GM21528 (cell line): ENCODE results near the gene ANKRD34A.
A peak's percentile ranks its signal among the peaks of the same experiment; 100 is the strongest.

Source experiments
- ATAC-seq: cut with Tn5 transposase; IDR thresholded peaks from one replicate; pipeline ENCODE4 v1.9.1; 2021; ENCODE audit warnings: mild to moderate bottlenecking, moderate library complexity; ENCODE audit not compliant: unreplicated experiment, low FRiP score

The ANKRD34A gene

GRCh38 chr1:145991735-145992412 lies 27.5 kb upstream of the ANKRD34A start:
- ATAC-seq: no peak

- ATAC-seq: no peak
These were observed 26.0 kb upstream of the ANKRD34A start for GRCh38 chr1:145990249-145990855.

- no peak for ATAC-seq
These were observed 24.4 kb upstream of the ANKRD34A start for GRCh38 chr1:145988773-145989172.

GRCh38 chr1:145987926-145988325 lies 23.6 kb upstream of the ANKRD34A start:
- no peak for ATAC-seq

- no peak for ATAC-seq
These were observed 22.2 kb upstream of the ANKRD34A start for GRCh38 chr1:145986551-145986950.

- ATAC-seq: no peak
These were observed 21.4 kb upstream of the ANKRD34A start for GRCh38 chr1:145985502-145986439.

GRCh38 chr1:145985129-145985501 lies 20.7 kb upstream of the ANKRD34A start:
- no peak for ATAC-seq

- no peak for ATAC-seq
These were observed 19.8 kb upstream of the ANKRD34A start for GRCh38 chr1:145983960-145984830.

GRCh38 chr1:145983206-145983675 lies 18.9 kb upstream of the ANKRD34A start:
- no peak for ATAC-seq

GRCh38 chr1:145982010-145982723 lies 17.8 kb upstream of the ANKRD34A start:
- no peak for ATAC-seq

GRCh38 chr1:145980457-145980994 lies 16.2 kb upstream of the ANKRD34A start:
- ATAC-seq: no peak

GRCh38 chr1:145979746-145980456 lies 15.5 kb upstream of the ANKRD34A start:
- peak; percentile 11 for ATAC-seq

GRCh38 chr1:145978854-145979745 lies 14.7 kb upstream of the ANKRD34A start:
- ATAC-seq: peak; percentile 85

GRCh38 chr1:145978471-145978853 lies 14.1 kb upstream of the ANKRD34A start:
- no peak for ATAC-seq

- ATAC-seq: no peak
These were observed 13.4 kb upstream of the ANKRD34A start for GRCh38 chr1:145977486-145978470.

- ATAC-seq: no peak
These were observed 12.6 kb upstream of the ANKRD34A start for GRCh38 chr1:145977016-145977415.

- ATAC-seq: no peak
These were observed 10.8 kb upstream of the ANKRD34A start for GRCh38 chr1:145975216-145975615.
